ENCODE data around the gene MROH8.

The MROH8 gene

GRCh38 chr20:37166867-37167266 lies 12.5 kb downstream of the MROH8 start:
- H3K4me1 ChIP-seq (ENCODE audit: low read length) = peaks cover 8% of the 10 kb centered on the region
- H3K27me3 ChIP-seq (replicated peaks; ENCODE audit: insufficient read depth, low read length) = no peaks in the 10 kb centered on the region
- H3K79me2 ChIP-seq (ENCODE audit: low read length) = no peaks in the 10 kb centered on the region
- H3K9me3 ChIP-seq (replicated peaks; ENCODE audit: insufficient read depth, low read length) = no peaks in the 10 kb centered on the region
- TF ChIP-seq EZH2phosphoT487 (IDR thresholded peaks at IDR 0.05; ENCODE audit: low read length) = no peak
- TF ChIP-seq CTCF (IDR thresholded peaks at IDR 0.05; ENCODE audit: low read length) = no peak
- no peak for TF ChIP-seq EZH2 (optimal IDR thresholded peaks at IDR 0.05; ENCODE audit: low read depth, low read length)
- no peaks in the 10 kb centered on the region for H3K36me3 ChIP-seq (replicated peaks; ENCODE audit: insufficient read depth, low read length)
- no peak overlapping the region for H3K27ac ChIP-seq (ENCODE audit: low read length)
- no peak for DNase-seq
- H3K9ac ChIP-seq (ENCODE audit: low read length) = no peak overlapping the region
- H3F3A ChIP-seq (ENCODE audit: insufficient read depth, low read length) = no peaks in the 10 kb centered on the region
- H2AFZ ChIP-seq (ENCODE audit: low read length) = no peak overlapping the region
- H3K4me3 ChIP-seq (ENCODE audit: low read length) = no peak overlapping the region
- no peak overlapping the region for H3K4me2 ChIP-seq (ENCODE audit: low read depth, low read length)
- no peaks in the 10 kb centered on the region for H3K9me2 ChIP-seq (replicated peaks; ENCODE audit: insufficient read depth, low read length)
- H4K20me1 ChIP-seq (ENCODE audit: insufficient read depth, low read length) = no peaks in the 10 kb centered on the region

- no peaks in the 10 kb centered on the region for H3K79me2 ChIP-seq (ENCODE audit: low read length)
- H2AFZ ChIP-seq (ENCODE audit: low read length) = no peak overlapping the region
- peak; percentile 42 for DNase-seq
- peaks cover 8% of the 10 kb centered on the region for H3K4me1 ChIP-seq (ENCODE audit: low read length)
- H3K9me3 ChIP-seq (replicated peaks; ENCODE audit: insufficient read depth, low read length) = no peaks in the 10 kb centered on the region
- no peak for TF ChIP-seq EZH2phosphoT487 (IDR thresholded peaks at IDR 0.05; ENCODE audit: low read length)
- TF ChIP-seq CTCF (IDR thresholded peaks at IDR 0.05; ENCODE audit: low read length) = no peak
- no peak for TF ChIP-seq EZH2 (optimal IDR thresholded peaks at IDR 0.05; ENCODE audit: low read depth, low read length)
- no peak overlapping the region for H3K4me3 ChIP-seq (ENCODE audit: low read length)
- no peaks in the 10 kb centered on the region for H3F3A ChIP-seq (ENCODE audit: insufficient read depth, low read length)
- H3K9me2 ChIP-seq (replicated peaks; ENCODE audit: insufficient read depth, low read length) = no peaks in the 10 kb centered on the region
- no peak overlapping the region for H3K9ac ChIP-seq (ENCODE audit: low read length)
- no peaks in the 10 kb centered on the region for H4K20me1 ChIP-seq (ENCODE audit: insufficient read depth, low read length)
- no peak overlapping the region for H3K4me2 ChIP-seq (ENCODE audit: low read depth, low read length)
- no peaks in the 10 kb centered on the region for H3K36me3 ChIP-seq (replicated peaks; ENCODE audit: insufficient read depth, low read length)
- no peak overlapping the region for H3K27ac ChIP-seq (ENCODE audit: low read length)
- H3K27me3 ChIP-seq (replicated peaks; ENCODE audit: insufficient read depth, low read length) = no peaks in the 10 kb centered on the region
These were observed 14.3 kb downstream of the MROH8 start for GRCh38 chr20:37165031-37165430.

GRCh38 chr20:37163832-37164554 lies 15.4 kb downstream of the MROH8 start:
- Histone ChIP-seq H3K9me2 (replicated peaks; ENCODE audit: insufficient read depth, low read length) (no peaks in the 10 kb centered on the region), H3F3A (ENCODE audit: insufficient read depth, low read length) (no peaks in the 10 kb centered on the region), H3K4me2 (ENCODE audit: low read depth, low read length) (no peak overlapping the region), H3K36me3 (replicated peaks; ENCODE audit: insufficient read depth, low read length) (no peaks in the 10 kb centered on the region), H2AFZ (ENCODE audit: low read length) (no peak overlapping the region), H3K27me3 (replicated peaks; ENCODE audit: insufficient read depth, low read length) (no peaks in the 10 kb centered on the region), H3K9ac (ENCODE audit: low read length) (no peak overlapping the region), H3K4me1 (ENCODE audit: low read length) (peaks cover 8% of the 10 kb centered on the region), H3K4me3 (ENCODE audit: low read length) (no peak overlapping the region), H3K27ac (ENCODE audit: low read length) (no peak overlapping the region), H3K9me3 (replicated peaks; ENCODE audit: insufficient read depth, low read length) (no peaks in the 10 kb centered on the region), H3K79me2 (ENCODE audit: low read length) (no peaks in the 10 kb centered on the region), H4K20me1 (ENCODE audit: insufficient read depth, low read length) (no peaks in the 10 kb centered on the region)
- DNase-seq = no peak
- no peak for TF ChIP-seq EZH2phosphoT487 (IDR thresholded peaks at IDR 0.05; ENCODE audit: low read length)
- TF ChIP-seq EZH2 (optimal IDR thresholded peaks at IDR 0.05; ENCODE audit: low read depth, low read length) = no peak
- TF ChIP-seq CTCF (IDR thresholded peaks at IDR 0.05; ENCODE audit: low read length) = no peak
